GM18502 (cell line): ENCODE data around the gene MAPK8IP3.

Experiments used
- ATAC-seq: cut with Tn5 transposase; IDR thresholded peaks from one replicate; pipeline ENCODE4 v1.9.1; 2021; ENCODE audit warnings: mild to moderate bottlenecking; ENCODE audit not compliant: unreplicated experiment, poor library complexity

Gene MAPK8IP3

DNA sequence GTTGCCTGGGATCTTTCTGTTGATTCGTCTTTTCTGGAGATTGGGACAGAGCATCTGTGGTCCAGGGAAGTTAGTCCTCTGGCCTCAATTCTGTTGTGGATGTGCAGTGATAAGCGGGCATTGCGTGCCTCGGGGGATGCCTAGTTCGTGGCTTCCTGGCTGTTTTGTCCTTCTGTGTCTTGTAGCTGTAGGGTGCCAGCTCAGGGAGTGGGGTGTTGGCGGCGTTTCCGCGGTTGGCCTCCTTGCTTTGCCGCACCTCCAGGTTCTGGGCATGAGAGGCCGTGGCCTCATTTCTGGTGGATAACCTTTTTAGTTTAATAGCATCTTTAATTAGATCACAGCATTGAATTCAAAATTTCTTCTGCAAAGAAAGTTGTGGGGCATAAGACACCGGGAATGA, 29.3 kb upstream of the MAPK8IP3 start:
- no peak for ATAC-seq

DNA sequence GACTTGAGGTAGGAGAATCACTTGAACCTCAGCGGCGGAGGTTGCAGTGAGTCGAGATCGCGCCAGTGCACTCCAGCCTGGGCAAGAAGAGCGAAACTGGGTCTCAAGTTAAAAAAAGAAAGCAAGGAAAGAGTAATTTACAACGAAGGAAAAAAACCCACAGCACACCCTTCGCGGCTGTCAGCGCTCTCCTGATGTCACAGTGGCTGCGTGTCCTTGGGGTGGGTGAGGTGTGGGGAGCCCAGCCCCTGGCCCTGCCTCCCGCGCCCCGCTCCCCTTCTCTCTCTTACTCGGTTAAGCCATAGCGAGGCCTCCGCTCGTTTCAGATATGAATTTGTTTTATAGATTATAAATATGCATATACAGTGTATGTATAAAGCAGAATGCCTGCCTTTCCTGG, 28.7 kb upstream of the MAPK8IP3 start:
- no peak for ATAC-seq

DNA sequence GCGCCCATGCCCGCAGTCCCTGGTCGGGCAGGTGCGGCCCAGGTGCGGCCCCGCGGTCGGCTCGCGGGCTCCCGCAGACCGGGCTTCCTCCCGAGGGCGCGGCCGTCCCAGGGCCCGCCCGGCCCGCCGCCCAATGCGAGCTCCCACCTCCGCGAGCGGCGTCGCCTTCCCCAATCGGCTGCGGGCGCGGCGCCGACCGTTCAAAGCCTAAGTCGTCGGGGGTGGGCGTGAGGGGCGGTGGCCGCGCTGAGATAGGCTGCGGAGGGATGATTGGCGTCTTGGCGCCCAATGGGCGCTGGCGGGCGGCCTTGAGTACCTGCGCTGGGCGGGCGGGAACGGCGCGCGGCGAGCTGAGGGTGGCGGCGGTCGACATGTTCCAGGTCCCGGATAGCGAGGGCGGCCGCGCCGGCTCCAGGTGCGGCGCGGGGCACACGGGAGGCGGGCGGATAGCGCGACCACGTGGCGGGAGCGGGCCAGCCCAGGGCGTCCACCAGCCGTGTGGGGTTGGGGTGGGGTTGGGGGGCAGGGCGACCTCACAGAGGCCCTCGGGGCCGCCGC, 28.0 kb upstream of the MAPK8IP3 start, which contains the start of gene JPT2:
Gene JPT2, plus strand, starts transcription at position 338 of the 558 bp plus-strand sequence. Its CDS starts 34 bp downstream, at position 372.
- ATAC-seq = peak; percentile 95

DNA sequence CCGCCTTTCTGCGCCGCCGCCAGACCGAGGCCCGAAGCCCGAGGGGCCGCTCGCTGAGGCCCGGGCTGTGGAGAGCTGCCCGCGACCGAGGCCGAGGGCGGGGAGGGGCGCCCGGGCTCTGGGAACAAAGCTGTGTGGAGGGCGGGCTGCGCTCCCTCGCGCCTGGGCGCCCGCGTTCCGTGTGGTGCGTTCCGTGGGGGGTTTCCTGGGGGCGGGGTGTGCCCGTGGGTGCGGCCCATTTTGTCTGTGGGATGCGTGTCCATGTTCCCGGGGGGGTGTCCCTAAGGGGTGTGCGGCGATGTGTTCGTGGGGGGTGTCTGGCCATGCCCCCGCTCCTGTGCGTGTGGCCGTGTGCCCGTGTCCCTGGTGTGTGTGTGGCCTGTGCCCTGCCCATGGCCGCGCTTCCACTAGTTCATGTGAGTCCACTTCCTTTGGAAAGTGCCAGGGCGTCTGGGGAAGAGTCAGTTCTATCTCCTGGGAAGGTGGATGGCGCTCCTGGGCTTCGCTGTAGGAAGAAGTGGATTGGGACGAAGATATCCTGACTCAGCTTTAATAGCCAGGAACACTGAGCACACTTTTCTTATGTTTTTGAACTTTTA, 27.4 kb upstream of the MAPK8IP3 start:
- peak; percentile 23 for ATAC-seq

DNA sequence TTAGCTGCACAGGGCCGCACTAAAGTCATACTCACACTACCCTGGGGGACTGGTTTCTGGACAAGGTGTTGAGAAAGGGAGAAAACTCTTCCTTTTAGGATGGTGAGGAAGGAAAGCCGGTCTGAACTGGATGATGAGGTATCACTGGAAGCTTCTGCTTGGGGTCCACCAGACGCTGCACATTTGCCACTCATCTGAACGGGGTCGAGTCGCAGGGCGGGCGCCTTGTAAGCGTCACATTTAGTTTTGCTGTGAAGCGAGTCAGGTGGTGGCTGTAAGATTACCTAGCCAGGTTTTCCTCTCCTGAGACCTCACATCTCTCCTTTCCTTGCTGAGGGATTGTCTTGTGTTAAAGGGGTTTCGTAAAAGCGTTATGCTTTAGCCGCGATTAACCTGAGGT, 25.6 kb upstream of the MAPK8IP3 start:
- no peak for ATAC-seq

- no peak for ATAC-seq
Measured at GRCh38 chr16:1681032-1681431, 25.0 kb upstream of the MAPK8IP3 start.

GRCh38 chr16:1687427-1688316, 18.3 kb upstream of the MAPK8IP3 start:
- ATAC-seq = no peak

- no peak for ATAC-seq
Measured at GRCh38 chr16:1688807-1689560, 17.0 kb upstream of the MAPK8IP3 start.

- ATAC-seq = no peak
Measured at GRCh38 chr16:1689853-1690252, 16.1 kb upstream of the MAPK8IP3 start.

DNA sequence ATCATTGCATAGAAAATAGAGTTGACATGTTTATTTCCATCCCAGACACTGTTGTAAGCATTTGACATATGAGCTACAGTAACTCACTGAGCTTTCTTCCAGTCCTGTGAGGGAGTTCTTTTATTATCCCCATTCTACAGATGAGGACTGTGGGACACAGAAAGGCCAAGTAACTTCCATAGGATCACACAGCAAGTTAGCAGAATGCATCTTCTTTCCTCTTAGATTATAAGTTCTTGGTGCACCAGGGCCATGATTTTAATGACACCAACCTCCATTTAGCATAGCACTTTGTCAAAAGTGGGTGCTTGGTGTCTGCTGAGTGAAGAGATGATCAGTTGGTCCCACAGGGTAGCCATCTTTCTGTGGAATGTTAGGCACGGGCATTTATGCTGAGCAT, 15.2 kb upstream of the MAPK8IP3 start:
- no peak for ATAC-seq

DNA sequence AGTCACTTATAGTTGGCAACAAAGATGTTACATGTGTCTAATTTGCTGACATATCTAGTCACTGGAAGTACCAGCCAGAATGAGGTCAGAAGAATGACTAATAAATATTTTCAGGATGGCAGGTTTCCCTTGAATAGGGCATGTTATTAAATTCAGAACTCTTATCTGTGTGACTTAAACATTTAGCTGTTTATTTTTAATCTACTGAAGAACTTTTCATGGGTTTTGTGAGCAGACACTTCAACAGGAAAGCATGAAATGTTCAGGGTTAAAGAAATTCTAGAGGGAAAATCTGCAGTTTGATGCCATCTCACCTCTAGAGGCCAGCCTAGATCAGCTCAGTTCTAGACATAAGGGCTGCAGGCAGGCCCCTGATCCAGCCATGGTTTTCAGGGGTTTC, 14.7 kb upstream of the MAPK8IP3 start:
- ATAC-seq = no peak

DNA sequence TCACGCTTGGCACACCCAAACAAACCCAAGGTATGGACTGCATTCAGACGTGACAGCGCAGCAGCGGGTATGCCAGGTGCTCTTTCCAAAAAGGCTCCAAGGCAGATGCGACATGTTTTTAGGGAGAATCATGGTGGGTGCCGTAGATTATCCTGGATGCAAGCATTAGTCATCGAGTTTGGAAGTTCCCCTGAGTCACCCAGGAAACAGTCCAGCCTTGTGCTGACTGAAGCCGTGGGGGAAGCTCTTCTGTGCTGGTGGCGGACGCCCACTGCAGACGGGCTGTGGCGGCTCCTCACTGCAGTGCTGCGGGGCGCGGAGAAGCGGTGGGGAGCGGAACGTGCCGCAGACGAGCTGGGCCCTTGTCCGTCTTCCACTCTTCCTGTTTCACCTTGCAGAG, 14.0 kb upstream of the MAPK8IP3 start:
- no peak for ATAC-seq

- ATAC-seq = no peak
Measured at GRCh38 chr16:1696863-1697262, 9.1 kb upstream of the MAPK8IP3 start.

DNA sequence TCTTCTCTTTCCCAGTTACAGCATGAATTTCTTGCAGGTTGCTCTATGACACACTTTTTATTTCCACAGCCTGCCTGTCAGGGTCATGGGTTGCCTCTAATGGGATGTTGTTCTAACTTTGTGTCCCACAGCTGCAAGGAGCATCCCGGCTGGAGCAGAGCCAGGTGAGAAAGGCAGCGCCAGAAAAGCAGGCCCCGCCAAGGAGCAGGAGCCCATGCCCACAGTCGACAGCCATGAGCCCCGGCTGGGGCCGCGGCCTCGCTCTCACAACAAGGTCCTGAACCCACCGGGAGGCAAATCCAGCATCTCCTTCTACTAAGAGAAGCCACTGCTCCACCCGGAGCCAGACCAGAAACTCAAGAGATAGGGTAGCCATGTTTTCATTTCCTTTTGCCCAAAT, 7.3 kb upstream of the MAPK8IP3 start:
- ATAC-seq = no peak

- ATAC-seq = no peak
Measured at GRCh38 chr16:1700246-1700645, 5.7 kb upstream of the MAPK8IP3 start.

DNA sequence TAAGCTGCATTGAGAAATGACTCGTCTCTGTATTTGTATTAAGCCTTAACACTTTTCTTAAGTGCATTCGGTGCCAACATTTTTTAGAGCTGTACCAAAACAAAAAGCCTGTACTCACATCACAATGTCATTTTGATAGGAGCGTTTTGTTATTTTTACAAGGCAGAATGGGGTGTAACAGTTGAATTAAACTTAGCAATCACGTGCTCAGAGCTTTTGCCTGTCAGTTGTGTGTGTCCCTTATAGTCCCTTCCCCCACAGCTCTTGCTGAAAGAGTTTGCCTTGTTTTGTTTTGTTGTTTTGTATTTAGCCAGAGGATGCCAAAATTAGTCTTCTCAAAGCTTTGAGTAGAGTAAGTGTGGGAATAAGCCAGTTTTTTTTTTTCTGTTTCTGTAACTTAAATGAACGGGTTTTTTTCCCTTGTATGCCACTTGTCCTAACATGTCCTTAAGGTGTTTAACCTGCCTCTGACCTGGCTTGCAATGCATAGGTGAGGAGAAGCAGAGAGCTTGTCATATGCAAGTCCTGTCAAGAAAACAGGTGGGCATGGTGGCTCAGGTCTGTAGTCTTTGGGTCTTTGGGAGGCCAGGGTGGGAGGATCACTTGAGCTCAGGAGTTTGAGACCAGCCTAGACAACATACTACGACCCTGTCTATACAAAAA, 4.6 kb upstream of the MAPK8IP3 start:
- ATAC-seq = no peak

DNA sequence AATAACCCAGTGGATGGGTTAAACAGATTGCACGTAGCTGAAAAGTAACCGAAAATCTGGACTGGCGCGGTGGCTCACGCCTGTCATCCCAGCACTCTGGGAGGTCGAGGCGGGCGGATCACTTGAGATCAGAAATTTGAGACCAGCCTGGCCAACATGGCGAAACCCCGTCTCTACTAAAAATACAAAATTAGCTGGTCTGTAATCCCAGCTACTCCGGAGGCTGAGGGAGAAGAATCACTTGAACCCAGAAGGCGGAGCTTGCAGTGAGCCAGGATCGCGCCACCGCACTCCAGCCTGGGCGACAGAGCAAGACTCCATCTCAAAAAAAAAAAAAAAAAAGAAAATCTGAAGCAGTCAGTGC, 689 bp upstream of the MAPK8IP3 start:
- peak; percentile 10 for ATAC-seq

- peak; percentile 17 for ATAC-seq
Measured at GRCh38 chr16:1706386-1707192, 594 bp downstream of the MAPK8IP3 start.

- ATAC-seq = no peak
Measured at GRCh38 chr16:1707193-1707790, 1.3 kb downstream of the MAPK8IP3 start.
